HepG2 (cell line): ENCODE results near the gene PTRH2. TPM values are rescaled to one million over a fixed set of nuclear protein-coding genes. Genes with fewer than 3 reads are reported as not detected.

Experiments used
- ATAC-seq: fragments of 200-7000 bp; cut with Tn5 transposase; 3 replicates; pipeline ENCODE4 v1.9.1; 2020; ENCODE audit warnings: mild to moderate bottlenecking, moderate library complexity
- BruUV-seq: library from RNA; stranded (reverse); fragments of 400-500 nt; replicated peaks from 2 replicates; lab custom pipeline; 2021; lab: Mats Ljungman, UMichigan
- CTCF ChIA-PET: fragments of 300-600 bp; formaldehyde crosslinking; extraction: SDS; loops from one replicate; lab custom pipeline; 2021; ENCODE audit warnings: low total read pairs, inconsistent platforms, low intra/inter-chr PET ratio; lab: Yijun Ruan, JAX
- POLR2A ChIA-PET: fragments of 350-600 bp; sonication (Branson Sonifier 250); formaldehyde crosslinking; loops from one replicate; lab custom pipeline; 2020; ENCODE audit warnings: antibody characterized with exemption, inconsistent platforms; lab: Yijun Ruan, JAX
- DNase-seq: peaks from one replicate; pipeline ENCODE4 v3.0.0-alpha.2; 2015; ENCODE audit warnings: low spot score
- FAIRE-seq: peaks from 3 replicates; lab custom pipeline; 2011; peaks lifted over from hg19 to GRCh38; lab: Jason Lieb, UNC
- H2AFZ ChIP-seq: one replicate; pipeline ENCODE4 v1.6.1; 2011; ENCODE audit warnings: low read length, inconsistent platforms
- H3K27ac ChIP-seq: fragments of 300-600 bp; 3 replicates; pipeline ENCODE4 v1.8.0; 2011; ENCODE audit warnings: mixed run types, mild to moderate bottlenecking, mixed read lengths, low read length, inconsistent platforms; ENCODE audit not compliant: insufficient read depth; ENCODE audit errors: extremely low read length
- H3K27me3 ChIP-seq, 2 experiments: fragments of 200-600 bp in 1 of 2; 2 replicates in 1 of 2; 3 replicates in 1 of 2; pipeline versions ENCODE4 v1.6.0 to v1.8.0; 2011; ENCODE audit warnings: low read length in 2 of 2, mild to moderate bottlenecking in 2 of 2, moderate library complexity in 2 of 2, inconsistent platforms in 1 of 2; ENCODE audit not compliant: insufficient read depth in 2 of 2, control insufficient read depth in 1 of 2
- H3K36me3 ChIP-seq, 2 experiments: fragments of 200-600 bp in 1 of 2; replicated peaks in 1 of 2; 2 replicates in 1 of 2; 3 replicates in 1 of 2; pipeline versions ENCODE4 v1.5.1 to v1.8.0; 2011; ENCODE audit warnings: low read length in 2 of 2, inconsistent platforms in 1 of 2; ENCODE audit not compliant: insufficient read depth in 2 of 2, control insufficient read depth in 1 of 2
- H3K4me1 ChIP-seq: 2 replicates; pipeline ENCODE4 v1.5.1; 2012; ENCODE audit warnings: low read length, inconsistent platforms; ENCODE audit not compliant: insufficient read depth
- H3K4me2 ChIP-seq: 2 replicates; pipeline ENCODE4 v1.6.0; 2011; ENCODE audit warnings: low read depth, low read length, inconsistent platforms
- H3K4me3 ChIP-seq, 3 experiments: fragments of 200-600 bp in 1 of 3; sonication (generic), shearing (Covaris generic) in 1 of 3; replicated peaks in 1 of 3; 2 replicates each; pipeline ENCODE4 v1.5.1; 2011 to 2016; ENCODE audit warnings: low read length in 3 of 3, inconsistent platforms in 2 of 3, low read depth in 2 of 3, mild to moderate bottlenecking in 2 of 3, control low read depth in 1 of 3, mixed read lengths in 1 of 3; ENCODE audit not compliant: insufficient read depth in 1 of 3
- H3K79me2 ChIP-seq: one replicate; pipeline ENCODE4 v1.6.1; 2011; ENCODE audit warnings: low read length, inconsistent platforms; ENCODE audit not compliant: insufficient read depth
- H3K9ac ChIP-seq: 2 replicates; pipeline ENCODE4 v1.6.0; 2011; ENCODE audit warnings: mild to moderate bottlenecking, low read depth, low read length, inconsistent platforms; ENCODE audit not compliant: insufficient read depth
- H3K9me3 ChIP-seq: 2 replicates; pipeline ENCODE4 v1.5.1; 2012; ENCODE audit warnings: mild to moderate bottlenecking, low read length
- H4K20me1 ChIP-seq: 2 replicates; pipeline ENCODE4 v1.6.0; 2011; ENCODE audit warnings: inconsistent platforms, mild to moderate bottlenecking, low read length, moderate library complexity; ENCODE audit not compliant: insufficient read depth
- RBM39 ChIP-seq: fragments of 200-400 bp; formaldehyde crosslinking; IDR thresholded peaks from one replicate; pipeline ENCODE4 v1.6.1; 2018; ENCODE audit warnings: antibody characterized with exemption, mild to moderate bottlenecking, low read depth, low read length; ENCODE audit not compliant: poor library complexity, severe bottlenecking
- ZNF20 ChIP-seq: sonication (generic); formaldehyde crosslinking; IDR thresholded peaks from 2 replicates; pipeline ENCODE4 v1.4.0; 2020; ENCODE audit warnings: mild to moderate bottlenecking, moderate library complexity, missing genetic modification reagents
- WGBS: methylation state at CpG from one replicate; pipeline ENCODE4 v1.1.6; 2017; ENCODE audit warnings: low lambda C conversion rate; 5-methylcytosine and 5-hydroxymethylcytosine counted together
- in situ Hi-C: cut with HindIII; loops from 2 replicates; pipeline ENCODE4 v1.10.0; 2017; ENCODE audit warnings: low pct_unique_long_range_greater_than_20kb; ENCODE audit not compliant: extremely low pct_ligation_motif_present
- intact Hi-C: fragments of 100-400 bp; cut with micrococcal nuclease; formaldehyde crosslinking; loops from one replicate; pipeline ENCODE4 v1.10.0; 2022; ENCODE audit not compliant: unreplicated experiment
- polyA plus RNA-seq, 8 experiments: library from polyadenylated mRNA; depleted of rRNA in 3 of 8; stranded (reverse) in 7 of 8; unstranded in 1 of 8; fragments of >200 nt; fragmentation: Illumina TruSeq in 4 of 8; extraction: Trizol in 4 of 8; gene quantifications; 2 replicates each; pipeline versions ENCODE4 v1.2.1 to v1.2.3, GENCODE V29; 2011 to 2016; ENCODE audit warnings: low read depth in 4 of 8, missing spikeins in 1 of 8, mixed read lengths in 1 of 8; ENCODE audit not compliant: insufficient read depth in 1 of 8
- total RNA-seq, 5 experiments: library from RNA; depleted of rRNA; stranded (reverse); fragments of >200 nt; fragmentation: Illumina TruSeq; extraction: Trizol; gene quantifications; 2 replicates each; pipeline ENCODE4 v1.2.3, GENCODE V29; 2016; ENCODE audit warnings: low read depth in 1 of 5
- TF ChIP-seq, protein P1 (sequence below): sonication (generic); formaldehyde crosslinking; IDR thresholded peaks from 2 replicates; pipeline ENCODE4 v1.4.0; 2020; ENCODE audit warnings: missing genetic modification reagents
- TF ChIP-seq, protein P2 (sequence below): sonication (generic); formaldehyde crosslinking; IDR thresholded peaks from 2 replicates; pipeline ENCODE4 v1.5.1; 2020; ENCODE audit warnings: mild to moderate bottlenecking, missing genetic modification reagents, moderate library complexity

The PTRH2 gene
- total and polyA plus RNA-seq, 2 of the 13 experiments (the other 11 are each of a cell fraction or from before 2014, with no cell fraction given): 67.7 to 83.3 TPM

DNA sequence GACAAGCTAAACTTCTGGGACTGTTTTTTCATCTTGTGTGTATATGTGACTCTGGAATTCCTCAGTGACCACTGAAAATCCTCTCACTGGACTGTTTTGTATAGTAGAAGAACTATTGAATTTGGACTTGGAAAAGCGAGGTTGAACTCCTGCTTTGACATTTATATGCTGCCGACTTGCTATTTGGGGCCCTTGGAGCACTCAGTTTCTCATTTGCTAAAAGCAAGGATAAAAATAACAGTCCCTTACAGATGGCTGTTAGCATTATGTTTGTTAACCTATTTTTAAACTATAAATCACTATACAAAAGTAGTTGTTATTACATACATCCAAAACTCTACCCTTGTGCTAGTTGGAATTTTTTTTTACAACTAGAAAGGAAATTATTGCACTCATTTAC lies 9.2 kb upstream of the PTRH2 start:
- intact Hi-C loops: no loop called here
- BruUV-seq: no TSS peak

More for the DNA sequence above, 9.2 kb upstream of the PTRH2 start:
- no peak overlapping the region for H3K4me2 ChIP-seq
- no peak overlapping the region for H2AFZ ChIP-seq
- no peak overlapping the region for H3K27ac ChIP-seq
- no peaks in the 10 kb centered on the region for H4K20me1 ChIP-seq
- ATAC-seq (no peak), FAIRE-seq (no peak), DNase-seq (no peak)
- peaks cover 90% of the 10 kb centered on the region for H3K79me2 ChIP-seq
- CTCF ChIA-PET: no interaction called here
- no peak overlapping the region for H3K9ac ChIP-seq
- TF ChIP-seq ZNF20 (CRISPR knock-in tag) (no peak), RBM39 (no peak)
- TF ChIP-seq, protein P1, sequence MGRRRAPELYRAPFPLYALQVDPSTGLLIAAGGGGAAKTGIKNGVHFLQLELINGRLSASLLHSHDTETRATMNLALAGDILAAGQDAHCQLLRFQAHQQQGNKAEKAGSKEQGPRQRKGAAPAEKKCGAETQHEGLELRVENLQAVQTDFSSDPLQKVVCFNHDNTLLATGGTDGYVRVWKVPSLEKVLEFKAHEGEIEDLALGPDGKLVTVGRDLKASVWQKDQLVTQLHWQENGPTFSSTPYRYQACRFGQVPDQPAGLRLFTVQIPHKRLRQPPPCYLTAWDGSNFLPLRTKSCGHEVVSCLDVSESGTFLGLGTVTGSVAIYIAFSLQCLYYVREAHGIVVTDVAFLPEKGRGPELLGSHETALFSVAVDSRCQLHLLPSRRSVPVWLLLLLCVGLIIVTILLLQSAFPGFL (CRISPR knock-in tag): no peak
- TF ChIP-seq, protein P2, sequence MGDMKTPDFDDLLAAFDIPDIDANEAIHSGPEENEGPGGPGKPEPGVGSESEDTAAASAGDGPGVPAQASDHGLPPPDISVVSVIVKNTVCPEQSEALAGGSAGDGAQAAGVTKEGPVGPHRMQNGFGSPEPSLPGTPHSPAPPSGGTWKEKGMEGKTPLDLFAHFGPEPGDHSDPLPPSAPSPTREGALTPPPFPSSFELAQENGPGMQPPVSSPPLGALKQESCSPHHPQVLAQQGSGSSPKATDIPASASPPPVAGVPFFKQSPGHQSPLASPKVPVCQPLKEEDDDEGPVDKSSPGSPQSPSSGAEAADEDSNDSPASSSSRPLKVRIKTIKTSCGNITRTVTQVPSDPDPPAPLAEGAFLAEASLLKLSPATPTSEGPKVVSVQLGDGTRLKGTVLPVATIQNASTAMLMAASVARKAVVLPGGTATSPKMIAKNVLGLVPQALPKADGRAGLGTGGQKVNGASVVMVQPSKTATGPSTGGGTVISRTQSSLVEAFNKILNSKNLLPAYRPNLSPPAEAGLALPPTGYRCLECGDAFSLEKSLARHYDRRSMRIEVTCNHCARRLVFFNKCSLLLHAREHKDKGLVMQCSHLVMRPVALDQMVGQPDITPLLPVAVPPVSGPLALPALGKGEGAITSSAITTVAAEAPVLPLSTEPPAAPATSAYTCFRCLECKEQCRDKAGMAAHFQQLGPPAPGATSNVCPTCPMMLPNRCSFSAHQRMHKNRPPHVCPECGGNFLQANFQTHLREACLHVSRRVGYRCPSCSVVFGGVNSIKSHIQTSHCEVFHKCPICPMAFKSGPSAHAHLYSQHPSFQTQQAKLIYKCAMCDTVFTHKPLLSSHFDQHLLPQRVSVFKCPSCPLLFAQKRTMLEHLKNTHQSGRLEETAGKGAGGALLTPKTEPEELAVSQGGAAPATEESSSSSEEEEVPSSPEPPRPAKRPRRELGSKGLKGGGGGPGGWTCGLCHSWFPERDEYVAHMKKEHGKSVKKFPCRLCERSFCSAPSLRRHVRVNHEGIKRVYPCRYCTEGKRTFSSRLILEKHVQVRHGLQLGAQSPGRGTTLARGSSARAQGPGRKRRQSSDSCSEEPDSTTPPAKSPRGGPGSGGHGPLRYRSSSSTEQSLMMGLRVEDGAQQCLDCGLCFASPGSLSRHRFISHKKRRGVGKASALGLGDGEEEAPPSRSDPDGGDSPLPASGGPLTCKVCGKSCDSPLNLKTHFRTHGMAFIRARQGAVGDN (CRISPR knock-in tag): no peak
- POLR2A ChIA-PET: interaction anchor here (0.6 kb wide), 1 partner anchor 129 kb away, joined by 3 read pairs; no protein-coding TSS in a partner anchor
- peaks cover 2 to 5% of the 10 kb centered on the region in 2 experiments; a peak in 2 of 5 replicates for H3K36me3 ChIP-seq
- H3K4me1 ChIP-seq: peaks cover 59% of the 10 kb centered on the region
- WGBS: 94% methylated on average over 2 of the region's 2 CpGs
- no peak overlapping the region for H3K4me3 ChIP-seq
- no peaks in the 10 kb centered on the region for H3K27me3 ChIP-seq
- in situ Hi-C loops: no loop called here
- H3K9me3 ChIP-seq: no peaks in the 10 kb centered on the region
